ENCODE measurements around the gene ATP5F1D. TPM values are rescaled to one million over a fixed set of nuclear protein-coding genes. Genes with fewer than 3 reads are reported as not detected.

ATP5F1D gene
- total and polyA plus RNA-seq, 11 donors = 201 to 1,034 (median 459) TPM

DNA sequence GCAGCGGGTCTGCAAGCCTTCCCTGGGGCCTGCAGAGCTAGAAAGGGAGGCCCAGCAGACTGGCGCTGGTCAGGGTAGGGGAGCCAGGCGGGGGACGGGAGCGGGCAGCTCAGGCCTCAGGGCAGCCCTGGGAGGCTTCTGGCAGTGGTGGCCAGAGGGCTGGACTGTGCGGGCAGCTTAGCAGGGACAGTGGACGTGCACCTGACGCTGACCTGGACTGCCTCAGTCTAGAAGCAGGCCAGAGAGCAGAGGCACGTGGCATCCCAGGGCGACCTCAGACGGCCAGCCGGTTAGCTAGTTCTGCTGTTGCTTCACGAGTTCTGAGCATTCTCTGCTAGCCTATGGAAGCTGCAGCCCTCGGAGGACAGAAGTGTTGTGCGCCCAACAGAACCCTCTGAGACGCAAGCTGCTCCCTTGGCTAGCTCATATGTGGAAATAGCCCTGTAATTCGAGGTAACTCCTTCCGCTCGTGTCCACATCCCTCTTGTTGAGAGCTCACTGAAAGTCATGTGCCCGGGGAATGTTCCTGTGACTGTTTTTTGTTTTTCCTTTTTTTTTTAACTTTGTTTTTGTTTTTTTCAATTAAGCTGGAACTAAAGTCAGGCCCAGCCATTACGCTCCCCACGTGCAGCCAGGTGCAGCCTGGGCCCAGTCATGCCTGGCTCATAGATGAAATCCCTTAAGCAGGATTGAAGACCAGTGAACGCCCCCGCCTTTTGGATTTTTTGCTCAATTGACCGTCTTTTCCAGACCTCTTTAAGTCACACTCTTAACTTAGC is 31.9 kb downstream of the ATP5F1D start:
- DNase-seq = no peak

DNA sequence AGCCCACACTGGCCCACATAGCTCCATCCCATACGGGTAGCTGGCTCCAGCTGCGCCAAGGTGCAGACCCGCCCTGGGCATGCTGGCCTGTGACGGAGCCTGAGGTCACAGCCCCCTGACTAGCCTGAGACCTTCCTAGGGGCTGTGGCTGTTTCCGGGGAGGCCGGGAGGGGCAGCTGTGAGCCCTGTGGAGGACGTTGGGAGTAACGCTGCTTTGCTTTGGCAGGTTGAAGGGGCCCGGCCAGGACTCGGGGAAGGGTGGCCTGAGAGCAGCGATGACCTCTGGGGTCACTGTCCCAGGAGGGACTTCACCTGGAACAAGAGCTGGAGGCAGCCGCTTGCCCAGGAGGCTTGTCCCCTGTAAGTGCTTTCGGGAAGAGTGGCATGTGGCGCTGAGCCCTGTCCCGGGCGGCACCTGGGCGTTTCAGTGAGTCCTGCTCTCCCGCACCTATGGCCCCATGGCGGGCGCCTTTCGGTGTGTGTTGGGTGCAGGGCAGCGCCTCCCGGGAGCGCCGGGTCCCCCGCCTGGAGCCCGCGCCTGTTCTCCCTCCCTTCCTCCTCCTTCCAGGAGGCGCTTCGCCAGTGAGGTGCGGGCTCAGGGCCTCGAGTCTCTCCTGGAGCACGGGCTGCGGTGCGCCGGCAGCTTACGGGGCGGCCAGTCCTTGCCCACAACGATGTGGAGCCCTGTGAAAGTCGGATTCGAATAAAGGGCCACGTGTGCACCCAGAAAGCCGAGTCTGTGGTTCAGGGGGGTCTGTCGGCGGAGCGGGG is 32.7 kb downstream of the ATP5F1D start:
- H3K27me3 ChIP-seq = no peaks in the 10 kb centered on the region
- H3K36me3 ChIP-seq = peaks cover 2 to 75% (median 59%) of the 10 kb centered on the region in 9 donors
- WGBS, 4 donors = 71 to 81% (median 76%) methylated on average over 30 to 46 of the region's 46 CpGs
- peak in 1 of 5 donors; percentile 54 for DNase-seq
- no peaks in the 10 kb centered on the region for H3K9me3 ChIP-seq
- H3K27ac ChIP-seq = peak overlapping the region; percentile 86 to 100 (median 98)
- H3K4me1 ChIP-seq = peaks cover 8 to 71% (median 64%) of the 10 kb centered on the region in 12 donors
- H3K4me3 ChIP-seq = peak overlapping the region in 10 of 12 donors; percentile 58 to 98 (median 78)
- no peak for TF ChIP-seq POLR2A (IDR thresholded peaks at IDR 0.05)
- TF ChIP-seq, protein P1, sequence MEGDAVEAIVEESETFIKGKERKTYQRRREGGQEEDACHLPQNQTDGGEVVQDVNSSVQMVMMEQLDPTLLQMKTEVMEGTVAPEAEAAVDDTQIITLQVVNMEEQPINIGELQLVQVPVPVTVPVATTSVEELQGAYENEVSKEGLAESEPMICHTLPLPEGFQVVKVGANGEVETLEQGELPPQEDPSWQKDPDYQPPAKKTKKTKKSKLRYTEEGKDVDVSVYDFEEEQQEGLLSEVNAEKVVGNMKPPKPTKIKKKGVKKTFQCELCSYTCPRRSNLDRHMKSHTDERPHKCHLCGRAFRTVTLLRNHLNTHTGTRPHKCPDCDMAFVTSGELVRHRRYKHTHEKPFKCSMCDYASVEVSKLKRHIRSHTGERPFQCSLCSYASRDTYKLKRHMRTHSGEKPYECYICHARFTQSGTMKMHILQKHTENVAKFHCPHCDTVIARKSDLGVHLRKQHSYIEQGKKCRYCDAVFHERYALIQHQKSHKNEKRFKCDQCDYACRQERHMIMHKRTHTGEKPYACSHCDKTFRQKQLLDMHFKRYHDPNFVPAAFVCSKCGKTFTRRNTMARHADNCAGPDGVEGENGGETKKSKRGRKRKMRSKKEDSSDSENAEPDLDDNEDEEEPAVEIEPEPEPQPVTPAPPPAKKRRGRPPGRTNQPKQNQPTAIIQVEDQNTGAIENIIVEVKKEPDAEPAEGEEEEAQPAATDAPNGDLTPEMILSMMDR (IDR thresholded peaks at IDR 0.05) = no peak
- no peak for ATAC-seq
- intact Hi-C loops (cut with DNase I) = loop anchor here in 6 of 10 donors (5.0 to 10.0 kb wide), 7 partner anchors 81 to 781 kb away; partner anchors contain the start of genes DAZAP1 (in 2 of the 6), GAMT (in 2 of the 6), ADAMTSL5 (in 1 of the 6) and GPX4 (in 1 of the 6)

More for the DNA sequence above, 31.9 kb downstream of the ATP5F1D start:
- Histone ChIP-seq H3K27me3 (no peaks in the 10 kb centered on the region), H3K9me3 (no peaks in the 10 kb centered on the region), H3K4me1 (peaks cover 8 to 75% (median 69%) of the 10 kb centered on the region in 12 donors), H3K27ac (peak overlapping the region in 8 of 12 donors; percentile 8 to 100 (median 98)), H3K36me3 (peaks cover 2 to 67% (median 52%) of the 10 kb centered on the region in 9 donors), H3K4me3 (peak overlapping the region in 3 of 12 donors; percentile 2 to 79 (median 7))
- no peak for TF ChIP-seq POLR2A (IDR thresholded peaks at IDR 0.05)
- TF ChIP-seq, protein P1 (IDR thresholded peaks at IDR 0.05) = no peak
- WGBS, 4 donors = 65 to 79% (median 69%) methylated on average over 24 to 25 of the region's 25 CpGs
- no peak for ATAC-seq
- intact Hi-C loops (cut with DNase I) = loop anchor here in 6 of 10 donors (5.0 to 10.0 kb wide), 7 partner anchors 81 to 781 kb away; partner anchors contain the start of genes DAZAP1 (in 2 of the 6), GAMT (in 2 of the 6), ADAMTSL5 (in 1 of the 6) and GPX4 (in 1 of the 6)

DNA sequence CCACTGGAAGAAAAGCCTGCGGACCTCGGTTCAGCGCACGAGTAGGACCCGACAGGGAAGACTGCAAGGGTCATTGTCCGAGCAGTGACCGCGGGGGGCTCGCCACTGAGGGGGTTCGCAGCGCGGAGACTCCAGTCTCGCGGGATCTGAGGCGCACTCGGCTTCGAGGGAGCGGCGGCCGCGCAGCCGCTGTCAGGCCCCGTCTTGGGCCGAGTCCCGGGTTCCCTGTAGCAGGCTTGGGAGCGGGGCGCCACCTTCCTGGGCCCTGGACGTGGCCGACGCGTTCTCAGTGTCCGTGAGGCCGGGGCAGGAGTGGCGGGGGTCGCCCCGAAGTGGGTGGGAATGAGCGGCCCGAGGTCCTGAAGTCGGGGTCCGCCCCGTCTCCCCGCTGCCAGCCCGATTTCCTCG is 33.3 kb downstream of the ATP5F1D start:
- intact Hi-C loops (cut with DNase I) = loop anchor here in 7 of 10 donors (5.0 to 10.0 kb wide), 11 partner anchors 80 to 780 kb away; partner anchors contain the start of genes GAMT (in 3 of the 7), DAZAP1 (in 2 of the 7), NDUFS7 (in 2 of the 7) and ADAMTSL5 (in 1 of the 7)
- peak in 2 of 4 donors; percentile 0 to 1 for ATAC-seq
- Histone ChIP-seq H3K4me1 (peaks cover 8 to 72% (median 64%) of the 10 kb centered on the region in 12 donors), H3K9me3 (no peaks in the 10 kb centered on the region), H3K36me3 (peaks cover 2 to 81% (median 62%) of the 10 kb centered on the region in 9 donors), H3K4me3 (peak overlapping the region; percentile 48 to 98 (median 73)), H3K27ac (peak overlapping the region; percentile 86 to 100 (median 98)), H3K27me3 (no peaks in the 10 kb centered on the region)
- DNase-seq = peak in 3 of 5 donors; percentile 42 to 51 (median 44)
- 22 to 35% (median 24%) methylated on average over 33 to 44 of the region's 44 CpGs for WGBS, 4 donors
- TF ChIP-seq, protein P1 (IDR thresholded peaks at IDR 0.05) = no peak
- TF ChIP-seq POLR2A (IDR thresholded peaks at IDR 0.05) = no peak
